GM21390 (cell line): ENCODE results near the gene MTCH2.
"Not testable (repeated sequence)": the region's sequence is repeated elsewhere in the genome, so short reads cannot be mapped to it uniquely, and the experiment has no call there.

ENCODE experiments used
- ATAC-seq: cut with Tn5 transposase; IDR thresholded peaks from one replicate; pipeline ENCODE4 v1.9.1; 2021; ENCODE audit not compliant: unreplicated experiment

The MTCH2 gene

DNA sequence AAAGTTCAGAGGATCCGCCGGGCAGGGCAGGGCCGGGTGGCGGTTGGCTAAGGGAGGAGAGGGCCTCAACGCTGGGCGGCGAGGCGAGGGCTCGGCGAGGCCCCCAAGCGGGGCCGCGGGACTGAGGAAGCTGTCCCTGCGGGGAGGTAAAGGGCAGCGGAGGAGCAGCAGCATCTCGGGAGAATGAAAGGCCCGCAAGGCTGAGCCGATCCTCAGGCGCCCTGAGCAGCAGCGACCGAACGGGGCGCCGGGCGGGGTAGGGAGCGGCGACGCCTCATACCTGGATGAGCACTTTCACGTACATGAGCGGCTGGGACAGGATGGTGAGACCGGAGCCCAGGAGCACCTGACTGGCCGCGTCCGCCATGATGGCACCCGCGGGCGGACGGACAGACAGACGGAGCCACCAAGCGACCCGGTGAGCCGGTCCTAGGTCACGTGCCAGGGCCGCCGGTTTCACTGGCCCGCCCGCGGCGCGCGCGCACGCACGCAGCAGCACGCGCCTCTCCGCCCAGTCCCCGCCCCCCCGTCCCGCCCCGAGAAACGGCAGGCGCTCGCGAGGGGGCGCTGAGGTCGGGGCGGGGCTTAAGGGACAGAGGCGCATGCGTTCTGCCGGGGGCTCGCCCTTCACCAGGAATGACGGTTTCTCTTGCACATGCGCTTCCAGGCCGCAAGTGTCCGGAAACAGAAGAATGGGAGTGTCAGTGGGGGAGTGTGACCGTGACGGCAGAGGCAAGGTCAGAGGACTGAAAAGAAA lies at the start of gene MTCH2:
Gene MTCH2, minus strand, starts transcription at position 461 of the 757 bp plus-strand sequence. Its CDS starts 94 bp downstream, at position 367.
- ATAC-seq: peak; percentile 88

DNA sequence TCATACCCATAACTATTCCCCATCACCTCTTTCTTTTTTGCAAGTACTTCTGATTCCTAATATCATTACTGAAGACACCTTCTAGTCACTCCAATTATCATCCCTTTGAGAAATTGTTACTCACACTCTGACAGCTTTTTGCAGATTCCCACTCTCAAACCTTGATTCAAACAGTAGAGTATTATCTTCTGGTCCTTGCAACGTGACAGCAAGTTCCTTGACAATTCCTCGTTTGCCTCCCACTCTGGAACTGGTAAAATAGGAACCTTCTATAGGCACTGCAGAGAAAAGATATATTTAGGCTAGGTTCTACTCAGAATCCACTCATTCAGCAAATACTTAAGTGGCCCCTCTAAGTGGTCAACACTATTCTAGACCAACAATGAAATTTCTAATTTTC lies 49.6 kb upstream of the MTCH2 start:
- ATAC-seq: no peak

DNA sequence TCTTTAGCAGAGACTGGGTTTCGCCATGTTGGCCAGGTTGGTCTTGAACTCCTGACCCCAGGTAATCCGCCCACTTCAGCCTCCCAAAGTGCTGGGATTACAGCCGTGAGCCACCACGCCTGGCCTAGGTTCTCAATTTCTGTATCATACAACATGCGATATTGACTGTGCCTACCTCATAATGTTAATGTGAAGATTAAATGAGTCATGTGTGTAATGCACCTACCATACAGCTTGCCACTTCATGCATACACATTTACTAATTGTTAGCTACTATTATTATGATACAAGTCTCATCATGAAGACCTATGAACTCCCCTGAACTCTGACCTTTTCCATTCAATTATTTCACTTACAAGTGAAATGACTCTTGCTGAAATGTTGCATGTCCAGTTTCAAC lies 47.1 kb upstream of the MTCH2 start:
- no peak for ATAC-seq

DNA sequence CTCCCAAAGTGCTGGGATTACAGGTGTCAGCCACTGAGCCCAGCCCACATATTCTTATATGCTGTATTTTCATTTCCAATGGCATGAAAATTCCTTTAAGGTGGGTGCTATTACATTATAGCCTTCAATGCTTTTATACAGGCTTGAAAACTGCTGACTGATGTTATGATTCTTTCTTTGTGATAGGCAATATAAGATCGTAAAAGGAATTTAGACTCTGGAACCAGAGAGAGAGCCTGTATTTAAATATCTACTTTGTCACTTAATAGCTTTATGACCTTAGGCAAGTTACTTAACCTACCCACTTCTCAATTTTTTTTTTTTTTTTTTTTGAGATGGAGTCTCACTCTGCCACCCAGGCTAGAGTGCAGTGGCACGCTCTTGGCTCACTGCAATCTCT lies 46.6 kb upstream of the MTCH2 start:
- no peak for ATAC-seq

DNA sequence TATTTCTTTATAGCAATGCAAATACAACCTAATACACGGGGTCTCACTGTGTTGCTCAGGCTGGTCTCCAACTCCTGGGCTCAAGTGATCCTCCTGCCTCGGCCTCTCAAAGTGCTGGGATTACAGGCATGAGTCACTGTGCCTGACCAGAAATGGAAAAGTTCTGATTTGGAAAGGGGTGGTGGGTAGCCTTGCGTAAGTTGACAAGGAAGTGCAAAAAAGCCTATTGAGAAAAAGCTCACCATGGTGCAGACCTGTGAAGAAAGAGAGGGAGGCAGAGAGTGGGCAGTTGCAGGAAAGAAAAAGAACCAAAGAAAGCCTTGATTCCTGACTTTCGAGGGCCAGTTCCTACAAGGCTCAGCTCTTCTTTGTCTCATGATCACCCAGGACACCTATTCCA lies 45.8 kb upstream of the MTCH2 start:
- ATAC-seq: no peak

DNA sequence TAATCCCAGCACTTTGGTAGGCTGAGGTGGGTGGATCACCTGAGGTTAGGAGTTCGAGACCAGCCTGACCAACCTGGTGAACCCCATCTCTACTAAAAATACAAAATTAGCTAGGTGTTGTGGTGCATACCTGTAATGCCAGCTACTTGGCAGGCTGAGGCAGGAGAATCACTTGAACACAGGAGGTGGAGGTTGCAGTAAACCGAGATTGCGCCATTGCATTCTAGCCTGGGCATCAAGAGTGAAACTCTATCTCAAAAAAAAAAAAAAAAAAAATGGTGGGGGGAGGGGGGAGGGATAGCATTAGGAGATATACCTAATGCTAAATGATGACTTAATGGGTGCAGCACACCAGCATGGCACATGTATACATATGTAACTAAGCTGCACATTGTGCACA lies 44.3 kb upstream of the MTCH2 start:
- not testable (repeated sequence) for ATAC-seq

DNA sequence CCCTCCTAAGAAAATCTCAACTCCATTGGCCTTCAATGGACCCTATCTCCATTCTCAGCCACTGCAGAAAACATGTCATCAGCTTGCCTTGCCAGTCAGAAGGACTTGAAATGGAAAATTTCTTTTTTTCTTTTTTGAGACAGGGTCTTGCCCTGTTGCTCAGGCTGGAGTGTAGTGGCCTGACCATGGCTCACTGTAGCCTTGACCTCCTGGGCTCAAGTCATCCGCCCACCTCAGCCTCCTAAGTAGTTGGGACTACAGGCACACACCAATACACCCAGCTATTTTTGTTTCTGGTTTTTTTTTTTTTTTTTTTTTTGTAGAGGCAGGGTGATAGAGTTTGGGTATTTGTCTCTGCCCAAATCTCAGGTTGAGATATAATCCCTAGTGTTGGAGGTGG lies 43.8 kb upstream of the MTCH2 start:
- no peak for ATAC-seq

DNA sequence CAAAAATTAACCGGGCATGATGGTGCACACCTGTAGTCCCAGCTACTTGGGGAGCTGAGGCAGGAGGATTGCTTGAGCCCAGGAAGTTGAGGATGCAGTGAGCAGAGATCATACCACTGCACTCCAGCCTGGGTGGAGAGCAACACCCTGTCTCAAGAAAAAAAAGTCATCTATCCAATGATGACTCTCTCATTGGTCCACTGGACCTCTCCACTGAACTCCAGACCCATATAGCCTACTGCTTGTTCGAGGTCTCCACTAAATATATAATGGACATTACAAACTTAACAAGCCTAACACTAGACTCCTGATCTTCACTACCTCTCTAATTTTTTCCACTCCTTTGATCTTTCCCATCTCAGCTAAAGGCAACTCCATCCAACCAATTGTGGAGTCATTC lies 33.5 kb upstream of the MTCH2 start:
- no peak for ATAC-seq

DNA sequence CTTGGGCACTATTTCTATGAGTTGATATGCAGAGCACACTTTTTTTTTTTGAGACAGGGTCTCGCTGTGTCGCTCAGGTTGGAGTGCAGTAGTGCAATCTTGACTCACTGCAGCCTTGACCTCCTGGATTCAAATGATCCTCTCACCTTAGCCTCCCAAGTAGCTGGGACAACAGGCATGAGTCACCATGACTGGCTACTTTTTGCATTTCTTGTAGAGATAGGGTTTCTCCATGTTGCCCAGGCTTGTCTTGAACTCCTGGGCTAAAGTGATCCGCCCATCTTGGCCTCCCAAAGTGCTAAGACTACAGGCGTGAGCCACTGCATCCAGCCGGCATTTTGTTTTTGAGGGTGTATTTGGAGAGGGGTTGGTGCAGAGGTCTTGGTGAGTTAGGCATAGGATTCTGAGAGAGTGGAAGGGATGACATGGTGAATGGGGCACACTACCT lies 29.9 kb upstream of the MTCH2 start:
- no peak for ATAC-seq

DNA sequence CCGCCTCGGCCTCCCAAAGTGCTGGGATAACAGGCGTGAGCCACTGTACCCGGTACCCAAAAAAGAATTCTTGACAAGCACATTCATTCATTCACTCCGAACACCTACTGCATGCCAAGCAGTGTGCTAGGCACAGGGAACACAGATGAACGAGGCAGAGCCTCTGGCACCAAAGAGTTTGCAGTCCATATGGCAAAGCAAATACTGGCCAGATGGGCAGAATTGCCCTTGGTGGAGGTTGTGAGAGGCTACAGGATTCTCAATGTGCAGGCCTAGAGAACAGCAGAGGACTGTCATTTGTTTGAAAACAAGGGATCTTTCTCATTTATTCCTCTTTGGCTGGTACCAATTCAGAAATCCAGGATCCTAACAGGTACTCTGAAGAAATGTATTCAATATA lies 27.5 kb upstream of the MTCH2 start:
- ATAC-seq: no peak

DNA sequence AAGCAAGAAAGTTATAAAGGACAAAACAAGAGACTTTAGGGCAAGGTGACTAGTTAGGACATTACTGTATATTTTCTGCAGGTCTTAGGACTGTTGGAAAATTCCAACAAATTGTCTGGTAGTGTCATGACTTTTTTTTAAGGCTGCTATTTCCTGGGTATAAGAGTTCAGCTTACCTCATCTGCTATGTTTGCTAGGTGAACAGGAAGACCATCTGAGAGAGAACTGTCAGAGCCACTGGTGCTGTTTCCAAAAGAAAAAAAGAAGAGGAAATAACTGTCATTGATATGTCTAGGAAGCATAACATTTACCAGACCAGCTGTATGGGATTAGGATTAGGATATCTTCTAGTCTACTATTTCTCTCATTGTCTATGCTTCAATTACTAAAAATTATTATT lies 26.3 kb upstream of the MTCH2 start:
- no peak for ATAC-seq

DNA sequence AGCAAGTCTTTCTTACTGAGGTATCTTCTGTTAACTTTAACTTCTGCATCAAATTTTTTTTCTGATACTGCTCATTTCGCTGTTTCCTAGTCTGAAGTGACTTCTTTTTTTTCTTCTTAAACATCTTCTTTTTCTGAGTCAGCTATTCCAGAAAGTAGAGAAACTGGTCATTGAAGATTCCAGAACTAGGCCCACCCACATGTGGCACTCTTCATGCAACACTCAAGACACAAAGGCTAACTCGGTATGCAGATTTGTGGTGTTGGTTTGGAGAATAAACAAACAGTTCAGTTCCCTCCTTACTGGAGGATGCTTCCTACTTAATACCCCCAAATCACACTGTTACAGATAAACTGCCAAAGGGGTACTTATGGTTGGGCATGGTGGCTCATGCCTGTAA lies 25.2 kb upstream of the MTCH2 start:
- no peak for ATAC-seq

DNA sequence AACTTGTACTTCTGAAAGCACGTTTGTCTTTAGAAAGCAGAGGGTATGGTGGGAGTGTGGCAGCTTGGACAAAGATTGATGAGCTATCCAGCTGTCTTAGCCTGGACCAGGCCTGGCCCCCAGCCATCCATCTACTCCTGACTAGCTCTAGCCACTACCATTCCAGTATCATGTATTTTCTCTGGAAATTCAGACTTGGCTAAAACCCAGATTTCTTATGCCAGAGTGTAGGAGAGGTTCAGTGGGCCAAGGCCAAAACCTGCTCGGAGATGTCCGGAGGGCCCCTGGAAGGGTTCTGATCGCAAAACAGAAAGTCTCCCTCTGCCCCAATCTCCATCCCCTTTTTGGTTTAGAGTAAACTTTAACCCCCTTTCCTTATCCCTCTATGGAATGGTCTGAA lies 24.8 kb upstream of the MTCH2 start:
- no peak for ATAC-seq

DNA sequence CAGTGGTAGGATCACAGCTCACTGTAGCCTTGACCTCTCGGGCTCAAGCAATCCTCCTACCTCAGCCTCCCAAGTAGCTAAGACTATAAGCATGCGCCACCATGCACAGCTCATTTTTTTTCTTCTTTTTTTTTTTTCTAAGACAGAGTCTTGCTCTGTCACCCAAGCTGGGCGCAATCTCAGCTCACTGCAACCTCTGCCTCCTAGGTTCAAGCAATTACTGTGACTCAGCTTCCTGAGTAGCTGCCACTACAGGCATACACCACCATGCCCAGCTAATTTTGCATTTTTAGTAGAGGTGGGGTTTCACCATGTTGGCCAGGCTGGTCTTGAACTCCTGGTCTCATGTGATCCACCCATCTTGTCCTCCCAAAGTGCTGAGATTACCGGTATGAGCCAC lies 22.6 kb upstream of the MTCH2 start:
- ATAC-seq: not testable (repeated sequence)

DNA sequence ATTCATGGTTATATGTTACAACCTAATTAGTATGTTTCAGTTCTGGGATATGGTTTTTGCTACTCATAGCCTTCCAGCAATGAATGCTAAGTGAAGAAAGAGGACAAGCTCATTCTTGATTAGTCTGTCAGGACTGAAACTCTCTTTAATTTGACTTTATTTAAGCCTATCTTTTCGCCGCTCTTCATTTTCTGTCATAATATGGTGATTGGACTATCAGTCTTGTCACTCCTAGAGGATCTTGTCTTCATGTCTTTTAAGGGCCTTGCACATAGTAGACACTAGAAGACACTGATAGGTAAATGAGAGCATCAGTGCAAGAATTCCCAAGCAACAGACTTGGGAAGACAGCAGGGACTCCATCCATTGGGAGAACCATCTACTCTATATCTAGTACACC lies 18.9 kb upstream of the MTCH2 start:
- no peak for ATAC-seq

DNA sequence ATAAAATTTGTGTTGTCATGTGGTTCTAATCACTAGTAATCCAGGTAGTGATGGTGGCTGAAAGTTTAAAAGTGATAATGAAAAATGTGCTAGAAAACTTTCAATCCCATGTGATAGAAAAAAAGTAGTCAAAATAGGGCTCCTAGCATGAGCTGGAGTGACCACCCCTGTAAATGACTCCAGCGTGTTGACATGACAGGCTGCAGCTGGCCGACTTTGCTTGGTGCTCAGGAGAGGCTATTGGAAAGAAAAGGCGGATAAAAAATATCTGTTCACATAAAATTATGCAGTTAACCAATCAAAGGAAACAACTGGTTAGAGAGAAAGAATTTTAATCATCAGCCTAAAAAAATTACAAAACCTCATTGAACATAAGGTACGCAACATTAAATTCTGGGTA lies 16.9 kb upstream of the MTCH2 start:
- ATAC-seq: no peak

DNA sequence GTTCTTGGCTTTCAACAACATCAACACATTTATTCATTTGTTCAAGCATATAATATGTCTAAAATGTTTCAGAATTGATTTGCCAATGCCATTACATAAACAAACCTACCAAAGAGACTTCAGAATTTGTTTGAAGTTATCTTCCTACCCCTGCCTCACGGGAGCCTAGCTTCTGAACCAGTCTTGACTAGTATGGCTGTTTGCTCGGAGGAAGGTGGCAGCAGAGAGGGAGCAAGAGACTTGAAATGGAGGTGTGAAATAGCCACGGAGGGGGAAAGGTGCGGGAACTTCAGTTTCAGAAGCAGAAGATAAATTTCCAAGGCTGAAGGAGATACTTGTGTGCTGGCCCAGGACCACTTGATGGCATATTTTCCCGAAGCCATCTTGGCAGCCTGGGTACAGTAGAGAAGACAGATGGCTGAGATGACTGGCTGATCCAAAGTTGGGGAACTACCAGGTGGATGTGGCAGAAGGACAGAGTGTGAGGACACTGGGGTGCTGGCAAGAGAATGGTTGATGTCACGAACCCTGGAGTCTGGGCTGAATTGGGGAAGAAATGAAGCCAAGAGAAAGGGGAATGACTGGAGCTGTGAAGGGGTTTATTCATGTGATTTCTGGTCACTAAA lies 14.0 kb upstream of the MTCH2 start:
- no peak for ATAC-seq

DNA sequence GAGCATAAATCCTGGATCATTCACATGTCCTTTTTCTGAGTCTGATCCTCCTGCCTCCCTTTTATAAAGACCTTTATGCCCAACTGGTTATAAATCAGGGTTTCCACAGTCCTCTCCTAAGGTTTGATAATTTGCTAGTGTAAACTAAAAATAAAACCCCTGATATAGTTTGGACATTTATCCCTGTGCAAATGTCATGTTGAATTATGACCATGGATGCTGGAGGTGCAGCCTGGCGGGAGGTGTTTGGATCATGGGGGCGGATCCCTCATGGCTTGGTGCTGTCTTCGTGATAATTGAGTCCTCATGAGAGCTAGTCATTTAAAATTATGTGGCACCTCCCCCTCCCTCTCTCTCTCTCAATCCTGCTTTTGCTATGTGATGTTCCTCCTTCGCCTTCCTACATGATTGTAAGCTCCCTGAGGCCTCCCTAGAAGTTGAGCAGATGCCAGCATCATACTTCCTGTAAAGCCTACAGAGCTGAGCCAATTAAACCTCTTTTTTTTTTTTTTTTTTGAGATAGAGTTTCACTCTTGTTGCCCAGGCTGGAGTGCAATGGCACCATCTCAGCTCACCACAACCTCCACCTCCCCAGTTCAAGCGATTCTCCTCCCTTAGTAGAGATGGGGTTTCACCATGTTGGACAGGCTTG lies 9.6 kb upstream of the MTCH2 start:
- ATAC-seq: no peak

DNA sequence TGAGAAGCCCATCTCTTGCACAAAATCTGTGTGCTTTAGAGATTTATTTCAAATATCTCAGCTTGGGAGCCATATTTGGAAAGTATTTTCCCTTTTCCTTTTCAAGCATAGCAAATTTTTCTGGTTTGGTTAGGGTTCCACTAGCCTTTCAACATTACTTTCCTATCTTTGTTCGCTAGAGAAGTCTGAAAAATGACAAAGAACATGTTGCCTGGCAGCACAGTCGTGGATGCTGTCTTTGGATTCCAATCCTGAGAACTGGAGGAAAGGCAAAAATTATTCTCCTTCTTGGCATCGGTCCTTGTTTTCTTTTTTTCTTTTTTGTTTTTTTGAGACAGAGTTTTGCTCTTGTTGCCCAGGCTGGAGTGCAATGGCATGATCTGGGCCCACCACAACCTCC lies 6.9 kb upstream of the MTCH2 start:
- ATAC-seq: no peak

DNA sequence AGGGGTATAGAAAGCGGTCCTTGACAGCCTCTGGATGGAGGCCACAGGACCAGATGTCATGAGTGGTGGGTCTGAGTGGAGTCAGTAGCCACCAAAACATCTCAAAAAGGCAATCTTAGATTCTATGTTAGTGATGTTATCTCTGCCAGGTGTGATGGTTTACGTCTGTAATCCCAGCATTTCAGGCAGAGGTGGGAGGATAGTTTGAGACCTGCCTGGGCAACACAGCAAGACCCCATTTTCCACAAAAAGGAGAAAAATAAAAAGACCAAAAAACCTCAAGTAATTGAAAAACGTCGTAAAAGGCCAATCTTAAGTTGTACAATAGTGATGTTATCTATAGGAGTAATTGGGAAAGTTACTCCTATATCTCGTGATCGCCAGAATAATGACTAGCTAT lies 3.7 kb upstream of the MTCH2 start:
- no peak for ATAC-seq

DNA sequence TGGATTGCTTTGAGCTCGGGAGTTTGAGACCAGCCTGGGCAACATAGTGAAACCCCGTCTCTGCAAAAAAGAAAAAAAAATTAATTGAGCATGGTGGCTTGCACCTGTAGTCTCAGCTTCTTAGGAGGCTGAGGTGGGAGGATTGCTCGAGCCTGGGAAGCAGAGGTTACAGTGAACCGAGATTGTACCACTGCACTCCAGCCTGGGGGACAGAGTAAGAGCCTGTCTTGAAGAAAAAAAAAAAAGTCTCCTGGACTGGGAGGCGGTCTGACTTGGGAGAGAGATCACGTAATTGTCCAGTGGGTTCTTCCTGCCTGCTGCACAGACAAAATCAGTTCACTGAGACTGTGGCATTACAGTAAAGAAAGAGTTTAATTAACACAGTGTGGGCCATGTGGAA lies 3.1 kb upstream of the MTCH2 start:
- ATAC-seq: no peak

DNA sequence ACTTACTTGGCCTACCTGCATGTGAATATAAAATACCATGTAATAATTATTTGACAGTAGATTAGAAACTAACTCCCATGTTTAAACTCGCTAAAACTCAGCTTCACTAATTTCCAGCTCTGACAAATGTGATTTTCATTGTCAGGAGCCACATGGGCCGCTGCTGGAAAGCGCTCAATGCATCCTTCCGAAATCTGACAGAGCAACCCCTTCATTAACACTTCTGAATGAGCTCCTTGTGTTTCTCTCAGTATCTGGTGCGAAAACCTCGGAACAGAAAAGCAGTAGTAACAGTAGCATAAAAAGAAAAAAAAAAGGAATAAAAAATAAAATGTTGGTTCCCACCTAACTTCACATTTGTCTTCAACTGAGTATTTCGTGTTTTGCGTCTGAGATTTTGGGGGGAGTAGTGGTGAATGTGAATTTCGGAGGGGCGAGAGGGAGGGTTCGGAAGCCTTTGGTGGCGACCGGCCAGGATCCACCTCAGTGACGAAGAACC lies 710 bp downstream of the MTCH2 start:
- no peak for ATAC-seq
